ENCODE results near the gene SLC1A7. TPM values are rescaled to one million over a fixed set of nuclear protein-coding genes. Genes with fewer than 3 reads are reported as not detected.

Gene SLC1A7
- total and polyA plus RNA-seq, 2 experiments from 2014 or later: not detected

DNA sequence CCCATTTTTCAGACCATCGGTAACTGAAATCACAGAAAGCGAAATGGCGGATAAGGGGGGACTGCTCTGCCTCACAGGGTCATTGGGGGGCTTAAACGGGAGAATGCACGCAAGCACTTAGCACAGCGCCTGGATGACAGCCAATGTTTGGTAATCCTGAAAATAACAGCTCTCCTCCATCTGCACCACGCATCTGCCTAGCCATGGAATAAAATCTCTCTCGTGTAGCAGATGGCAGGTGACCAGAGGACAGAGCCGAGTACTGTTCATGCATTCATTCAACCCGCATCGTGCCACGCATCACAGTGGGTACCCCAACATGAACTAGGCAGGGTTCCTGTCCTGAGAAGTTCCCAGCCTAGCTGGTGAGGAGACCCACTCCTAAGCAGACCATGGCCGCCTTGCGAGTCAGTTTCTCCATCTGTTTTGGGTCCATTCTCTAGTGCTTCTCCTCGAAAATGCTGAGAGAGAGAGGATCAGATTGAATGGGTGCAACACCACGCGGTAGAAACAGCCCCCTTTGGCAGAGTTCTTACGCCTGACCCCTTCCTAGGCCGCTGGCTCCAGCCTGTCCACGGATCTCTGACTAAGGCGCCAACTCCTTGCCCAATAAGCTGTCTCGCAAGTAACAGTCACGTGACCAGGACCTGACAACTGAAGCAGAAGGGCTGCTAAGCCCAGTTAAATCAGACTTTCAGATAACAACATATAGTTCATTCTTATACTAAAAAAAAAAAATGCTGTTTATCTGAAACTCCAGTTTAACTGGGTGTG, 7.3 kb downstream of the SLC1A7 start:
- no peaks in the 10 kb centered on the region for H3K36me3 ChIP-seq (ENCODE audit: insufficient read depth)
- no peak overlapping the region for H3K4me3 Mint-ChIP-seq
- TF ChIP-seq EZH2phosphoT487 (IDR thresholded peaks at IDR 0.05; ENCODE audit: unreplicated experiment) (no peak), NANOG (IDR thresholded peaks at IDR 0.05; ENCODE audit: borderline replicate concordance) (no peak), STAT1 (IDR thresholded peaks at IDR 0.05; ENCODE audit: unreplicated experiment) (no peak), POLR2AphosphoS5 (IDR thresholded peaks at IDR 0.05; ENCODE audit: low read depth) (no peak), ZNF331 (CRISPR knock-in tag; IDR thresholded peaks at IDR 0.05; ENCODE audit: low read depth) (no peak), ZNF114 (CRISPR knock-in tag; IDR thresholded peaks at IDR 0.05) (no peak), CREB1 (CRISPR knock-in tag; IDR thresholded peaks at IDR 0.05; ENCODE audit: low read depth) (no peak), EZH2 (IDR thresholded peaks at IDR 0.05; ENCODE audit: low read depth, unreplicated experiment) (no peak), JUNB (IDR thresholded peaks at IDR 0.05; ENCODE audit: unreplicated experiment) (no peak)
- TF ChIP-seq, protein P1, sequence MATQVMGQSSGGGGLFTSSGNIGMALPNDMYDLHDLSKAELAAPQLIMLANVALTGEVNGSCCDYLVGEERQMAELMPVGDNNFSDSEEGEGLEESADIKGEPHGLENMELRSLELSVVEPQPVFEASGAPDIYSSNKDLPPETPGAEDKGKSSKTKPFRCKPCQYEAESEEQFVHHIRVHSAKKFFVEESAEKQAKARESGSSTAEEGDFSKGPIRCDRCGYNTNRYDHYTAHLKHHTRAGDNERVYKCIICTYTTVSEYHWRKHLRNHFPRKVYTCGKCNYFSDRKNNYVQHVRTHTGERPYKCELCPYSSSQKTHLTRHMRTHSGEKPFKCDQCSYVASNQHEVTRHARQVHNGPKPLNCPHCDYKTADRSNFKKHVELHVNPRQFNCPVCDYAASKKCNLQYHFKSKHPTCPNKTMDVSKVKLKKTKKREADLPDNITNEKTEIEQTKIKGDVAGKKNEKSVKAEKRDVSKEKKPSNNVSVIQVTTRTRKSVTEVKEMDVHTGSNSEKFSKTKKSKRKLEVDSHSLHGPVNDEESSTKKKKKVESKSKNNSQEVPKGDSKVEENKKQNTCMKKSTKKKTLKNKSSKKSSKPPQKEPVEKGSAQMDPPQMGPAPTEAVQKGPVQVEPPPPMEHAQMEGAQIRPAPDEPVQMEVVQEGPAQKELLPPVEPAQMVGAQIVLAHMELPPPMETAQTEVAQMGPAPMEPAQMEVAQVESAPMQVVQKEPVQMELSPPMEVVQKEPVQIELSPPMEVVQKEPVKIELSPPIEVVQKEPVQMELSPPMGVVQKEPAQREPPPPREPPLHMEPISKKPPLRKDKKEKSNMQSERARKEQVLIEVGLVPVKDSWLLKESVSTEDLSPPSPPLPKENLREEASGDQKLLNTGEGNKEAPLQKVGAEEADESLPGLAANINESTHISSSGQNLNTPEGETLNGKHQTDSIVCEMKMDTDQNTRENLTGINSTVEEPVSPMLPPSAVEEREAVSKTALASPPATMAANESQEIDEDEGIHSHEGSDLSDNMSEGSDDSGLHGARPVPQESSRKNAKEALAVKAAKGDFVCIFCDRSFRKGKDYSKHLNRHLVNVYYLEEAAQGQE (IDR thresholded peaks at IDR 0.05; ENCODE audit: unreplicated experiment): no peak
- TF ChIP-seq, protein P2, sequence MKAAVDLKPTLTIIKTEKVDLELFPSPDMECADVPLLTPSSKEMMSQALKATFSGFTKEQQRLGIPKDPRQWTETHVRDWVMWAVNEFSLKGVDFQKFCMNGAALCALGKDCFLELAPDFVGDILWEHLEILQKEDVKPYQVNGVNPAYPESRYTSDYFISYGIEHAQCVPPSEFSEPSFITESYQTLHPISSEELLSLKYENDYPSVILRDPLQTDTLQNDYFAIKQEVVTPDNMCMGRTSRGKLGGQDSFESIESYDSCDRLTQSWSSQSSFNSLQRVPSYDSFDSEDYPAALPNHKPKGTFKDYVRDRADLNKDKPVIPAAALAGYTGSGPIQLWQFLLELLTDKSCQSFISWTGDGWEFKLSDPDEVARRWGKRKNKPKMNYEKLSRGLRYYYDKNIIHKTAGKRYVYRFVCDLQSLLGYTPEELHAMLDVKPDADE (IDR thresholded peaks at IDR 0.05): no peak
- TF ChIP-seq, protein P3, sequence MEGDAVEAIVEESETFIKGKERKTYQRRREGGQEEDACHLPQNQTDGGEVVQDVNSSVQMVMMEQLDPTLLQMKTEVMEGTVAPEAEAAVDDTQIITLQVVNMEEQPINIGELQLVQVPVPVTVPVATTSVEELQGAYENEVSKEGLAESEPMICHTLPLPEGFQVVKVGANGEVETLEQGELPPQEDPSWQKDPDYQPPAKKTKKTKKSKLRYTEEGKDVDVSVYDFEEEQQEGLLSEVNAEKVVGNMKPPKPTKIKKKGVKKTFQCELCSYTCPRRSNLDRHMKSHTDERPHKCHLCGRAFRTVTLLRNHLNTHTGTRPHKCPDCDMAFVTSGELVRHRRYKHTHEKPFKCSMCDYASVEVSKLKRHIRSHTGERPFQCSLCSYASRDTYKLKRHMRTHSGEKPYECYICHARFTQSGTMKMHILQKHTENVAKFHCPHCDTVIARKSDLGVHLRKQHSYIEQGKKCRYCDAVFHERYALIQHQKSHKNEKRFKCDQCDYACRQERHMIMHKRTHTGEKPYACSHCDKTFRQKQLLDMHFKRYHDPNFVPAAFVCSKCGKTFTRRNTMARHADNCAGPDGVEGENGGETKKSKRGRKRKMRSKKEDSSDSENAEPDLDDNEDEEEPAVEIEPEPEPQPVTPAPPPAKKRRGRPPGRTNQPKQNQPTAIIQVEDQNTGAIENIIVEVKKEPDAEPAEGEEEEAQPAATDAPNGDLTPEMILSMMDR (conservative IDR thresholded peaks at IDR 0.05; ENCODE audit: low read depth in 2 of 2): no peak
- TF ChIP-seq, protein P4, sequence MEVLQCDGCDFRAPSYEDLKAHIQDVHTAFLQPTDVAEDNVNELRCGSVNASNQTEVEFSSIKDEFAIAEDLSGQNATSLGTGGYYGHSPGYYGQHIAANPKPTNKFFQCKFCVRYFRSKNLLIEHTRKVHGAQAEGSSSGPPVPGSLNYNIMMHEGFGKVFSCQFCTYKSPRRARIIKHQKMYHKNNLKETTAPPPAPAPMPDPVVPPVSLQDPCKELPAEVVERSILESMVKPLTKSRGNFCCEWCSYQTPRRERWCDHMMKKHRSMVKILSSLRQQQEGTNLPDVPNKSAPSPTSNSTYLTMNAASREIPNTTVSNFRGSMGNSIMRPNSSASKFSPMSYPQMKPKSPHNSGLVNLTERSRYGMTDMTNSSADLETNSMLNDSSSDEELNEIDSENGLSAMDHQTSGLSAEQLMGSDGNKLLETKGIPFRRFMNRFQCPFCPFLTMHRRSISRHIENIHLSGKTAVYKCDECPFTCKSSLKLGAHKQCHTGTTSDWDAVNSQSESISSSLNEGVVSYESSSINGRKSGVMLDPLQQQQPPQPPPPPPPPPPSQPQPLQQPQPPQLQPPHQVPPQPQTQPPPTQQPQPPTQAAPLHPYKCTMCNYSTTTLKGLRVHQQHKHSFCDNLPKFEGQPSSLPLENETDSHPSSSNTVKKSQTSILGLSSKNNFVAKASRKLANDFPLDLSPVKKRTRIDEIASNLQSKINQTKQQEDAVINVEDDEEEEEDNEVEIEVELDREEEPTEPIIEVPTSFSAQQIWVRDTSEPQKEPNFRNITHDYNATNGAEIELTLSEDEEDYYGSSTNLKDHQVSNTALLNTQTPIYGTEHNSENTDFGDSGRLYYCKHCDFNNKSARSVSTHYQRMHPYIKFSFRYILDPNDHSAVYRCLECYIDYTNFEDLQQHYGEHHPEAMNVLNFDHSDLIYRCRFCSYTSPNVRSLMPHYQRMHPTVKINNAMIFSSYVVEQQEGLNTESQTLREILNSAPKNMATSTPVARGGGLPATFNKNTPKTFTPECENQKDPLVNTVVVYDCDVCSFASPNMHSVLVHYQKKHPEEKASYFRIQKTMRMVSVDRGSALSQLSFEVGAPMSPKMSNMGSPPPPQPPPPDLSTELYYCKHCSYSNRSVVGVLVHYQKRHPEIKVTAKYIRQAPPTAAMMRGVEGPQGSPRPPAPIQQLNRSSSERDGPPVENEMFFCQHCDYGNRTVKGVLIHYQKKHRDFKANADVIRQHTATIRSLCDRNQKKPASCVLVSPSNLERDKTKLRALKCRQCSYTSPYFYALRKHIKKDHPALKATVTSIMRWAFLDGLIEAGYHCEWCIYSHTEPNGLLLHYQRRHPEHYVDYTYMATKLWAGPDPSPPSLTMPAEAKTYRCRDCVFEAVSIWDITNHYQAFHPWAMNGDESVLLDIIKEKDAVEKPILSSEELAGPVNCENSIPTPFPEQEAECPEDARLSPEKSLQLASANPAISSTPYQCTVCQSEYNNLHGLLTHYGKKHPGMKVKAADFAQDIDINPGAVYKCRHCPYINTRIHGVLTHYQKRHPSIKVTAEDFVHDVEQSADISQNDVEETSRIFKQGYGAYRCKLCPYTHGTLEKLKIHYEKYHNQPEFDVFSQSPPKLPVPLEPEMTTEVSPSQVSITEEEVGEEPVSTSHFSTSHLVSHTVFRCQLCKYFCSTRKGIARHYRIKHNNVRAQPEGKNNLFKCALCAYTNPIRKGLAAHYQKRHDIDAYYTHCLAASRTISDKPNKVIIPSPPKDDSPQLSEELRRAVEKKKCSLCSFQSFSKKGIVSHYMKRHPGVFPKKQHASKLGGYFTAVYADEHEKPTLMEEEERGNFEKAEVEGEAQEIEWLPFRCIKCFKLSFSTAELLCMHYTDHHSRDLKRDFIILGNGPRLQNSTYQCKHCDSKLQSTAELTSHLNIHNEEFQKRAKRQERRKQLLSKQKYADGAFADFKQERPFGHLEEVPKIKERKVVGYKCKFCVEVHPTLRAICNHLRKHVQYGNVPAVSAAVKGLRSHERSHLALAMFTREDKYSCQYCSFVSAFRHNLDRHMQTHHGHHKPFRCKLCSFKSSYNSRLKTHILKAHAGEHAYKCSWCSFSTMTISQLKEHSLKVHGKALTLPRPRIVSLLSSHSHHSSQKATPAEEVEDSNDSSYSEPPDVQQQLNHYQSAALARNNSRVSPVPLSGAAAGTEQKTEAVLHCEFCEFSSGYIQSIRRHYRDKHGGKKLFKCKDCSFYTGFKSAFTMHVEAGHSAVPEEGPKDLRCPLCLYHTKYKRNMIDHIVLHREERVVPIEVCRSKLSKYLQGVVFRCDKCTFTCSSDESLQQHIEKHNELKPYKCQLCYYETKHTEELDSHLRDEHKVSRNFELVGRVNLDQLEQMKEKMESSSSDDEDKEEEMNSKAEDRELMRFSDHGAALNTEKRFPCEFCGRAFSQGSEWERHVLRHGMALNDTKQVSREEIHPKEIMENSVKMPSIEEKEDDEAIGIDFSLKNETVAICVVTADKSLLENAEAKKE (CRISPR knock-in tag; IDR thresholded peaks at IDR 0.05): no peak
- no peak overlapping the region for H3K27ac Mint-ChIP-seq
- no peaks in the 10 kb centered on the region for H3K79me2 ChIP-seq (replicated peaks; ENCODE audit: insufficient read depth)
- no peak overlapping the region for H2AFZ ChIP-seq
- H3K27me3 Mint-ChIP-seq (ENCODE audit: insufficient read depth, low read depth, poor library complexity): peaks cover 5% of the 10 kb centered on the region
- peaks cover 9% of the 10 kb centered on the region for H3K36me3 Mint-ChIP-seq (ENCODE audit: low read depth)
- H3K4me1 ChIP-seq (ENCODE audit: insufficient read depth): no peaks in the 10 kb centered on the region
- peaks cover 19% of the 10 kb centered on the region for H3K9me3 Mint-ChIP-seq
- ATAC-seq: no peak
- H3K4me1 Mint-ChIP-seq: 0 out of 3 replicates have a peak, but pooled peaks cover 3% of the 10 kb centered on the region
- no peak for DNase-seq (ENCODE audit: low spot score)
- no peaks in the 10 kb centered on the region for H3F3A ChIP-seq (replicated peaks; ENCODE audit: low read depth)
- H3K27me3 ChIP-seq (ENCODE audit: insufficient read depth): no peaks in the 10 kb centered on the region
- no peaks in the 10 kb centered on the region for H4K20me1 ChIP-seq (replicated peaks; ENCODE audit: insufficient read depth)
- H3K4me3 ChIP-seq: no peak overlapping the region
- H3K4me2 ChIP-seq: no peak overlapping the region
- no peaks in the 10 kb centered on the region for H3K9me2 ChIP-seq (ENCODE audit: insufficient read depth)
- H3K27ac ChIP-seq (ENCODE audit: low read depth): no peak overlapping the region
